HL-60 (cell line): Measurements from ENCODE around the gene OSBPL5.
A peak's percentile ranks its signal among the peaks of the same experiment; 100 is the strongest.

Experiments
- DNase-seq, 2 experiments: peaks; one replicate each; pipeline ENCODE4 v3.0.0-alpha.2; 2010 to 2020; ENCODE audit warnings: low read depth in 1 of 2, low spot score in 1 of 2
- H3K27ac ChIP-seq: fragments of 250-450 bp; sonication (Bioruptor Pico); replicated peaks from 2 replicates; pipeline ENCODE4 v1.5.1; 2020; ENCODE audit warnings: mild to moderate bottlenecking, moderate library complexity
- H3K27me3 ChIP-seq: fragments of 250-450 bp; sonication (Bioruptor Pico); 2 replicates; pipeline ENCODE4 v1.5.1; 2021; ENCODE audit warnings: mild to moderate bottlenecking, moderate library complexity; ENCODE audit not compliant: insufficient read depth, poor library complexity, severe bottlenecking
- H3K4me3 ChIP-seq: replicated peaks from 2 replicates; pipeline ENCODE4 v1.5.1; 2011; ENCODE audit warnings: mild to moderate bottlenecking, control low read depth, low read length; ENCODE audit not compliant: insufficient read depth
- CTCF ChIP-seq: IDR thresholded peaks from one replicate; pipeline ENCODE4 v1.5.1; 2011; ENCODE audit warnings: low read length, control low read depth, inconsistent platforms; ENCODE audit not compliant: insufficient read depth
- GABPA ChIP-seq: IDR thresholded peaks from 2 replicates; pipeline ENCODE4 v1.6.1; 2012; ENCODE audit warnings: low read depth
- POLR2AphosphoS5 ChIP-seq: IDR thresholded peaks from 2 replicates; pipeline ENCODE4 v1.6.1; 2012; ENCODE audit warnings: low read depth
- REST ChIP-seq: IDR thresholded peaks from 2 replicates; pipeline ENCODE4 v1.6.1; 2012; ENCODE audit warnings: low read depth; ENCODE audit not compliant: insufficient replicate concordance
- SPI1 ChIP-seq: IDR thresholded peaks from 2 replicates; pipeline ENCODE4 v1.6.1; 2012; ENCODE audit warnings: low read depth, mild to moderate bottlenecking, borderline replicate concordance
- long read RNA-seq: library from polyadenylated mRNA; unstranded; transcript quantifications from one replicate; pipeline ENCODE4 v2.0.0, GENCODE V29; 2020

OSBPL5 gene
- long read RNA-seq, transcript OSBPL5-201 (22 exons, 3,889 nt): major isoform, 24 of 41 reads
- long read RNA-seq, partial matches to known transcripts: 5 of 41 reads
- long read RNA-seq, other reads (novel, unspliced or antisense): 11 of 41 reads

DNA sequence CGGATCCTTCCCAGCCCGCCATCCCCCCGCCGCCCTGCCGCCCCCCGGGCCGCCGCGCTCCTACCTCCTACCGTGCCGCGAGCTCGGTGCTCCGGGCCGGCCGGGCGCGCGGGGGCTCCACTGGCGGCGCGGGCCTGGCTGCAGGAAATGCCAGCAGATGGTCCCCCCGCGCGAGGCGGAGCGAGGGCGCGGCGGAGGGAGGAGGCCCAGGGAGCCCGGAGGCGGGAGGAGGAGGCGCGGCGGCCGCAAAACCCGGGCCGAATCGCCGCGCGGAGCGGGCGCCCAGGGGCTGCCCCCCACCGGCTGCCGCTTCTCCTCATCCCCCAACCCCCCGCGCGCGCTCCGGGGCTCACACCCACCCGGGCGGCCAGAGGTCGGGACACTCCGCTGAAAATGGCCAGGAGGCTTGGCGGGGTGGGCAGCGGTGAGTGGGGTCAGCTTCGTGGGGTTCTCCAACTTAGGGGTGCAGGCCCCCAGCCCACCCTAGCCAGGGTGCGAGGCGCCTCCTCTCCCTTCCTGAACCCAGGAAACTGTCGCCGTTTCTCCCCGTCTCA is at the start of gene OSBPL5:
Gene OSBPL5, minus strand, starts transcription at position 159 of the 554 bp plus-strand sequence. CDS start 36,162 bp downstream, outside the sequence.
- Histone ChIP-seq H3K27me3 (no peaks in the 10 kb centered on the region), H3K4me3 (peak within 1 kb of the TSS; percentile 94), H3K27ac (peak within 1 kb of the TSS; percentile 82)
- DNase-seq: peak in 1 of 2 experiments; percentile 71
- TF ChIP-seq GABPA: no peak
- 0 out of 2 replicates have a peak, but pooled peaks have one; percentile 36 for TF ChIP-seq POLR2AphosphoS5
- no peak for TF ChIP-seq SPI1
- TF ChIP-seq CTCF: no peak
- TF ChIP-seq REST: no peak

DNA sequence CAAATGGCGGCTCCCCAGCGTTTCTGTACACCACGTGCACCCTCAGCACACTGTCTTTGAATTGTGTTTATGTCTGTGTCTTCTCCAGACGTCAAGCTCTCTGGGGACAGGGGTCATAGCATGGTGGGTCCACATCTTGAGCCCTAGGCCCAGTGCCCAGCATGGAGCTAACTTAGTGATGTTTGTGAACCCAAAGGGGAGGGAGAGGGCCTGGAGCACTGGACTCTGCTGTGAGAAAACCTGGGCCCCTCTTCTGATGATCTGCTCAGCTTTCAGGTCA is 49.2 kb upstream of the OSBPL5 start:
- DNase-seq: no peak
- no peak overlapping the region for H3K4me3 ChIP-seq
- no peak for TF ChIP-seq POLR2AphosphoS5

DNA sequence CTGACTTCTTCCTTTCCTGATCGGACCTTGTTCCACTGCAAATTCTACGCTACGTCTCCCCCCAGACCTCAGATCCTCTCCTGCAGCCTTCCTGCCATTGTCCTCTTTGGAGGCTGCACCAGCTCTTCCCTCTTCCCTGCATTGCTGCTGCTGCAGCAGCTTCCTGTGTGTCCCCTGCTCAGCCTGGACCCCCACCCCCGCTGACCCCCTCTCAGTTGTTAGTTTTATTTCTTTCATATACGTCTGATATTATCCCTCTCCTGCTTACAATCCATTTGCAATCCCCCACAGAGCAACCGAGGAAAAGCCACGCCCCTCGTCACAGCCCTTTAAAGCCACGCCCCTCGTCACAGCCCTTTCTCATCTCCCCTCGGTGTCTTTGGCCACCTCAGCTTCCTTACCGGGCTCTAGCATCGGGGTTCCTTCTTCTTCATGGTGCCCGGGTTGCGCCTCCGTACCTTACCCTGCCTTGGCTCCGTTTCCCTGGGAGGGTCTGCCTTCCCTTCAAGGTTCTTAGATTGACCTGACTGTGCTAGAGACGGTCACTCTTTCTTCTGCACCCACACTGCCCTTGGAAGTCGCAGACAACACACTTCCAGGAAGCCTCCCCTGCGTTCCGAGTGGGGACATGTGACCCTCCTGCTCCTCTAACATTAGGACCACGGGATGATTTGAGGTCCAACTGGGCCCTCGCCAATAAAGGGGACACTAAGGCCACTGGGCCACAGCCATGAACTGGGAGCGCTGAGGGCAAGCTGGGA is 48.7 kb upstream of the OSBPL5 start:
- Histone ChIP-seq H3K27ac (no peak overlapping the region), H3K4me3 (no peak overlapping the region), H3K27me3 (peaks cover 2% of the 10 kb centered on the region)
- DNase-seq: no peak
- TF ChIP-seq REST: no peak
- no peak for TF ChIP-seq SPI1
- TF ChIP-seq POLR2AphosphoS5: no peak
- TF ChIP-seq CTCF: no peak
- no peak for TF ChIP-seq GABPA

More for the DNA sequence above, 49.2 kb upstream of the OSBPL5 start:
- Histone ChIP-seq H3K27ac (no peak overlapping the region), H3K27me3 (peaks cover 2% of the 10 kb centered on the region)

GRCh38 chr11:3208272-3208671 is 43.2 kb upstream of the OSBPL5 start:
- Histone ChIP-seq H3K27me3 (peaks cover 8% of the 10 kb centered on the region), H3K27ac (no peak overlapping the region), H3K4me3 (no peak overlapping the region)
- TF ChIP-seq POLR2AphosphoS5 (no peak), SPI1 (no peak), GABPA (no peak), CTCF (no peak), REST (no peak)
- no peak for DNase-seq
